CD4-positive, alpha-beta T cell treated with Interleukin-4 for 4 hours (primary cell): ENCODE measurements around the gene ARPP19.
"Not testable (repeated sequence)": the region's sequence is repeated elsewhere in the genome, so short reads cannot be mapped to it uniquely, and the experiment has no call there.

Source experiments
- DNase-seq: peaks from one replicate; pipeline ENCODE4 v3.0.0-alpha.2; 2020

ARPP19 gene, protein sequence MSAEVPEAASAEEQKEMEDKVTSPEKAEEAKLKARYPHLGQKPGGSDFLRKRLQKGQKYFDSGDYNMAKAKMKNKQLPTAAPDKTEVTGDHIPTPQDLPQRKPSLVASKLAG

DNA sequence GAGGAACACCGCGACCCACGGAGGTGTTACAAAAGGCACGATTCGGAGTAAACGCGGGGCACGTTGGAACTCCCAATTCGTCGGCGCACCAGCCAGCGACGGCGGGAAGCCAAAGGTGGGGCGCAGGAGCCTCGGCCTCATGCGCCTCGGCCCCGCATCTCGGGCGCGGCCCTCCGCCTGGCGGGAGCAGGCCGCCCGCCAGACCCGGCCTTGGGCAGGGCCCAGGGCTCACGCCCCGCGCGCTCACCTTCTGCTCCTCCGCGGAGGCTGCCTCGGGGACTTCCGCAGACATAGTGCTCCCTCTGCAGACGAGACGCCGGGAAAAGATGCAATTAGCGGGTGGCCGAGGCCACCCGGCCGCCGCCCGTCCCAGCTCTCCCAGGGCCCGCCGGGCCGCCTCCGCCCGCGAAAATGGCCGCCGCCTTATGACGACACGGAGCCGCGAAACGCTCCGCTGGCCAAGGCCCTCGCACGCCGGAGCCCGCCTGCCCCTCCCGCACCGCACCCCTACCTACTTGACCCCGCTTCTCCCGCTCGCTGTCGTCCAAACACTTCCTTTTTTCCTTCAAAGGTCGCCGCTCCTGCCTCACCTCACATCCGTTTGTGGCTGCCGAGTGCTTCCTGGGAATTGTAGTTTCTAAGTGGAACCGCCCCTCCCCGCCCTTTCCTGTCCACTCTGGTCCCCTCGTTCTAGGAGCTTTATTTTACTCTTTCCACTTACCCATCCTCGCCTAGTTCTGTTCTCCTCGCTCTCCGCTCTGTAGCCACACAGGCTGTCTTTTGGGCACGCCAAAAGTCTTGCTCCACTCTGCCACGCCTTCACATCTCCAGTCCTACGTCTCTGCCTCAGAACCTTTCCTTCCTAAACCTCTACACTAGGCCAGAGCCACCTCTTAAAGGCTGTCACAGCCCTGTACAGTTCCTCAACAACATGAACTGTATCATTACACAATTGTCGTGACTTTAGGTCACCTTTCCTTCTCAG, at the start of gene ARPP19:
ARPP19 (minus strand) TSS at position 430 of the 985 bp plus-strand sequence; CDS start at position 292, 138 bp downstream.
- peak; percentile 87 for DNase-seq

DNA sequence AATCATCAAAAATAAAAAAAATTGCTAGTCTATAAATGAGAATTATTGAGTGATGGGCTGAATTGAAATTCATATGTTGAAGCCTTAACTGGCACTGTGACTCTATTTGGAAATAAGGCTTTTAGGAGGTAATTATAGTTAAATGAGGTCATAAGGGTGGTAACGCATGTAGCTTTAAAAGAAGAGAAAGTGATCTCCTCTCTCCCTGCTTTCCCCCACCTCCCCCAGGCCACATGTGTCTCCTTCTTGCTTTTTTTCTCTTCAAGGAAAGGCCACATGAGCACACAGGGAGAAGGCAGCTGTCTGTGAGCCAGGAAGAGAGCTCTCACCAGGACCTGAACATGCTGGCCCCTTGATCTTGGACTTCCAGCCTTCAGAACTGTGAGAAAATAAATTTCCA, 48.2 kb upstream of the ARPP19 start:
- no peak for DNase-seq

DNA sequence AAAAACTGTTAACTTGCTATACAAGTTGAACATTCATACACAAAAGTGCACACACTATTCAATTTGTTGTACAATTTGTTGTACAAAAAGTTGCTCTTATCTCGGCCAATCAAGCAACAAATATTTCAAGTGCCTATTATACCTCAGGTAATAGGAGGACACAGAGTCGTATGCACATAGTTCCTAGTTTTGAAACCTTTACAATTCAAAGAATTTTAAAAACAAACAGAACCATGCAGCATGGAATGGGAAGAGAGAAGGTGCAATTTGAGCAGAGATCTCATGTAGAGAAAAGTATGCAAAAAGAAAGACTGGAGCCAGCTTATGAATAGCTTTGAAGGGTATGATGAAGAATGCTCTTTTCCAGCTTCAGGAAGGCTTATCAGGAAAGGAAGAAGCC, 46.5 kb upstream of the ARPP19 start:
- no peak for DNase-seq

DNA sequence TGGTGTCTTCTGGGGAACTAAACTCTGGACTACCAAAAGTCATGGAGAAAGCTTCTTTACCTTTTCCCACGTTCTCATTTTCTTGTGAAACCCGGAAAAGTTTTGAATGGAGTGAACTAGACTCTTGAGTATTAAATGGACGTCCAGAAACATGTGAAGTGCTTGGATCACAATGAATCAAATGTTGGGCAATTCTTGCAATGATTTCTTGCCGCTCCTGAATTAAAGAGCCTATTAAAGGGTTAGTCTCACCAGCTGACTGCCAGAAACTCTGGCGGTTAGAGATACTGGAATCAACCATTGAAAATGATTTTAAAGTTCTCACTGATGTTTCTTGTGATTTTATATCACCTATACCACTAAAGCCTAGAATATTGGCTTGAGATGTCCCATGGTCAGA, 40.8 kb upstream of the ARPP19 start:
- DNase-seq: no peak

DNA sequence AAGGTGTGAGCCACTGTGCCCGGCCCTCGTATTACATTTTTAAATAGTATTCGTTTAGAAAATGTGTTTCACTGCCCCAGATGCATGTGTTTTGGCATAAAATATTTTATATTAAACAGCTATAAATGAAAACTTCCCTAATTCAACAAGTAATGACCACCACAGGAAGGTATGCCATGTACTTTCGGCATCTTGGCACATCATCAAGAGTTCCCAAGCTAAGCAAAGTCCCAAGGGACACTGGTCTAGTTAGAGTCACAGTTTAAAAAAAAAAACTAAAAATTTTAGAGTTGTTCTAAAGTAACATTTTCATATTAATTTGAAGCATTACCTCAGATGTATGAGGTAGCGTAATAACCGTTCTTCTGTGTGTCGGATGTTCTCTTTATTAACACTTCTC, 15.6 kb upstream of the ARPP19 start:
- DNase-seq: no peak

DNA sequence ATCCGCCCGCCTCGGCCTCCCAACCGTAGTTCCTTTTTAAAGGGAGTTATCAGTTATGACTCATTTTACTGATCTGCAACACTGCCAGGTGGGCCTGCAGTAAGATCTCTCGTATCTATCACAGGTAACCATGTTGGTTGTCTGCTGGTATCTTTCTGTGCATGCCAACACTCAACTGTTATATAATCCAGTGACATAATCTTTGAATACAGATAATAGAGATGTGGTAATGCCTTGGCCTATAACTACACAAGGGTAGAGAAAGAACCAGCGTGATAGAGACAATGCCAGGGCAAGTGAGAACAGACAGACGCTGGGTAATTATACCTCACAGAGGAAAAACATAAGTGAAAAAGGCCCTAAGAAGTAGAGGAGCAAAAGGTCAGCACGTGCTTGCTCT, 11.0 kb upstream of the ARPP19 start:
- no peak for DNase-seq

DNA sequence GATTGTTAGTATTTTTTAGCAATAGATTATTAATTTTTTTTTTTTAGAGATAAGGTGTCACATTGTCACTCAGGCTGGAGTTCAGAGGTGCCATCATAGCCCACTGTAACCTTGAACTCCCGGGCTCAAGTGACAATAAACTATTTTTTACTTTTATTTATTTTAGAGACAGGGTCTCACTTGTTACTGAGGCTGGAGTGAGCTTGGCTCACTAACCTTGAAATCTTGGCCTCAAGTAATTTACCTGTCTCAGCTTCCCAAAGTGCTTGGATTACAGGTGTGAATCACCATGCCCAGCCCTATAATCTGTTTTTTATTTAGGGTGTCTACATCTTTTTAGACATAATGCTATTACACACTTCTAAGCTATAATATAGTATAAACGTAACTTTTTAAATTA, 7.9 kb upstream of the ARPP19 start:
- no peak for DNase-seq

DNA sequence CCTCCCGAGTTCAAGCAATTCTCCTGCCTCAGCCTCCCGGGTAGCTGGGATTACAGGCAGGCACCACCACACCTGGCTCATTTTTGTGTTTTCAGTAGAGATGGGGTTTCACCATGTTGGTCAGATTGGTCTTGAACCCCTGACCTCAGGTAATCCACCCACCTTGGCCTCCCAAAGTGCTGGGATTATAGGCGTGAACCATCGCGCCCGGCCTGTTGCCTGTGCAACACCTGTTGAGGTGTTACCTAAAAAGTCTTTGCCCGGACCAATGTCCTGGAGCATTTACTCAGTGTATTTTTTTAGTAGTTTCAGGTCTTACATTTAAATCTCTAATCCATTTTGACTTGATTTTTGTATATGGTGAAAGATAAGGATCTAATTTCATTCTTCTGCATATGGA, 6.7 kb upstream of the ARPP19 start:
- not testable (repeated sequence) for DNase-seq

DNA sequence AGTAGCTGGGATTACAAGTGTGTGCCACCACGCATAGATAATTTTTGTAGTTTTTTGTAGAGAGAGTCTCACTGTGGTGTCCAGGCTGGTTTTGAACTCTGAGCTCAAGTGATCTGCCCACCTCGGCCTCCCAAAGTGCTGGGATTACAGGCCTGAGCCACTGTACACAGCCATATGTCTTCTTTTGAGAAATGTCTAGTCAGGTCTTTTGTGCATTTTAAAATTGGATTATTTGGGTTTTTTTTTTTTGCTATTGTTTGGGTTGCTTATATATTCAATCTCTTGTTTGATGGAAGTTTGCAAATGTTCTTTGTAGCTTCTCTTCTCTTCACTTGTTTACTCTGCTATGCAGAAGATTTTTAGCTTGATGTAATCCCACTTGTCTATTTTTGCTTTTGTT, 6.2 kb upstream of the ARPP19 start:
- no peak for DNase-seq

DNA sequence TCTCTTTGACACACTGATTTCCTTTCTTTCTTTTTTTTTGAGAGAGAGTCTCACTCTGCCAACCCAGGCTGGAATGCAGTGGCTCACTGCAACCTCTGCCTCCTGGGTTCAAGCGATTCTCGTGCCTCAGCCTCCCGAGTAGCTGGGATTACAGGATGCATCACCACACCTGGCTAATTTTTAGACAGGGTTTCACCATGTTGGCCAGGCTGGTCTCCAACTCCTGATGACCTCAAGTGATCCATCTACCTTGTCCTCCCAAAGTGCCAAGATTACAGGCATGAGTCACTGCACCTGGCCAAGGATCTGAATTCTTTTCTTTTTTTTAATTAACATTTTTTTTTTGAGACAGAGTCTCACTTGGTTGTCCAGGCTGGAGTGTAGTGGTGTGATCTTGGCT, 5.8 kb upstream of the ARPP19 start:
- not testable (repeated sequence) for DNase-seq

DNA sequence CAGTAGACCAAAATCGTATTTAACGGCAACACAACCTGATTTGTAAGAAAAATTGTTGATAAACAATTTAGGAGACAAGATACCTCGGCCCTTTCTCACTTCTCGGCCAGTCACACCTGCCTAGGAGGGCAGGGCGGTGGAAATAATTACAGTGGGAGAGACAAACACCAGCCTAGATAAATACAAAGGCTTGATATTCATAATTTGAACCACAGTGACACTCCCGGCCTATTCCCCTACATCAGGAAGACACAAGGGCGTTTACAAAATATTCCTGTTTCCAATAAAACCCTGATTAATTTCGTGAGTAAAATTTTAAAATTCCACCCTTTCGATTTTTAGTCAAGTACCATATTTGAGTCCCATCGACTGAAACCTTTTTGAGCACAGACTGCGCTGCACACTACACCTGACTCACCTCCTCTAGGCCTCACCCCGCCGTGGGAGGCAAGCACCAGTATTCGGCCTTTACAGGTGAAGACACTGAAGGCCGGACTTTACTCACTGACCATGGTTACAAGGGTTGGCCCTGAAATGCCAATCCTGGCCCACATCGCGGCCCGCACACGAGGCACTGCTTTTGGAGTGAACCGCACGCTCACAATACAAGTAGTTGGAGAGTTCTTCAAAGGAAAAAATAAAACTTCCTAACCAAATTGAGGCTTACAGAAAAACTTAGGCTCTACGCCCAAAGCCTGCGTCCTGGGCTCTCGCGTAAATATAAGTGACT, 794 bp downstream of the ARPP19 start:
- peak; percentile 48 for DNase-seq

DNA sequence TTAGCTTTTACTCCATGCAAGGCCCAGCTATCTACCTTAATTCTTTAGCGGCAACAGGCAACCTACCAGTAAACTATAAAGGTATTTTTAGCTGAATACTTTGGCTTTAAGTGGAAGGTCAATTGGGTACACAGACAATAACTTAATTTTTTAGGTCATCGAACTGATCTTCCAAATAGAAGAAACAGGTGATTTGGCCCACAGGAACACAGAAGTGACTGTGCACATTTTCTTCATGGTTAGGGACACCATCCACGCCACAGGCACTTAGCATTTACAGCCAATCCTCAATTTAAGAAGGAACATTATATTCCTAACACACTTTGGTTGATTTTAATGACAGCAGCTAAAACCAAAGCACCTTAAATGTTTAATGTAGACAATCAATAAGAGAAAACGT, 1.9 kb downstream of the ARPP19 start:
- DNase-seq: no peak

DNA sequence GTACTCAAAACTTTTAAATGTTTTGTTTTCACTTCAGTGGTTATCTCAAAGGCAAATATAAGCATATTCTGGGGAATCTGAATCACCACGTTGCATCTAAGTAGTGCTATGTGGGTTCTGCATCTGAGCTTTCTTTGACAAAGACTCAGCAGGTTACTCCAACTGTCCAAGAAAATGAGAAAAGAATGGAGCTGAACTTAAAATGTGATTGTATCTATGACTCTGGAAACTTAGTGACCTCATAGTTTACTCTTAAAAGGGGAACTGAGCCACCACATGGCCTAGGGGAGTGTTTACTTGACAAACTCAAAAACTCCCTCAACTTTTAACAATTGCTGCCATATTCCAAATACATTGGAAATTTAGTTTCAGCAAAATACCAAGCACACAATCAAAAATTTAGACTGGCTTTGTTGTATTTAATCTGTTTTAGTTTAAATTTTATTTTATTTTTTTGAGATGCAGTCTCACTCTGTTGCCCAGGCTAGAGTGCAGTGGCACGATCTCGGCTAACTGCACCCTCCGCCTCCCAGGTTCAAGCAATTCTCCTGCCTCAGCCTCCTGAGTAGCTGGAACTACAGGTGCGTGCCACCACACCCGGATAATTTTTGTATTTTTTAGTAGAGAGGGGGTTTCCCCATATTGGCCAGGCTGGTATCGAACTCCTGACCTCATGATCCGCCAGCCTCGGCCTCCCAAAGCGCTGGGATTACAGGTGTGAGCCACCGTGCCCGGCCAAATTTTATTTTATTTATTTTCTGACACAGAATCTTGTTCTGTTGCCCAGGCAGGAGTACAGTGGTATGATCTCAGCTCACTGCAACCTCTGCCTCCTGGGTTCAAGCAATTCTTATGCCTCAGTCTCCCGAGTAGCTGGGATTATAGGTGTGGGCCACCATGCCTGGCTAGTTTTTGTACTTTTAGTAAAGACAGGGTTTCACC, 3.1 kb downstream of the ARPP19 start:
- not testable (repeated sequence) for DNase-seq

DNA sequence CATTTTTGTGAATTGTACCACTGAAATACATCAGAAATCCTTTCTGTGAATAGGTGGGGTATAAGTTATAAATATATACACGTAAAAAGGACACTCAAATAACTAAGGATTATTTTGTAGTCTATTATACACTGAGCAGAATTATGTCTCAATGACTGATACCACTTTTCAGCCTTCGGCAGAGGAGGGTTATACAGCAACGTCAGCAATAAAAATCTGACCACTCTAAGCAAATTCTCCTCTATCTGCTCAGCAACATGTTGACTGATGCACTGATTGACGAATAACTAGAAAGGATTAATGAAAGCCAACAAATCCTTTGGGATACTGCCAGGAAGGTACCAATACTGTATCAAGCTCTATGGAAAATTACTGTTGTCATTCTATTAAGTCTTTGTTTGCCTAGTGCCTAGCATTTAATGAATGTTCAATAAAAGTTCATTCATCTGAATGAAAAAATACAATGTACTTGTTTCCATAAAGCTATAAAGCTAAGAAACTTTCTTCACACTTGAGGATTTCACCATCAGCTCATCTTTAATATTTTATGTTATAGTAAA, 5.2 kb downstream of the ARPP19 start:
- DNase-seq: no peak

DNA sequence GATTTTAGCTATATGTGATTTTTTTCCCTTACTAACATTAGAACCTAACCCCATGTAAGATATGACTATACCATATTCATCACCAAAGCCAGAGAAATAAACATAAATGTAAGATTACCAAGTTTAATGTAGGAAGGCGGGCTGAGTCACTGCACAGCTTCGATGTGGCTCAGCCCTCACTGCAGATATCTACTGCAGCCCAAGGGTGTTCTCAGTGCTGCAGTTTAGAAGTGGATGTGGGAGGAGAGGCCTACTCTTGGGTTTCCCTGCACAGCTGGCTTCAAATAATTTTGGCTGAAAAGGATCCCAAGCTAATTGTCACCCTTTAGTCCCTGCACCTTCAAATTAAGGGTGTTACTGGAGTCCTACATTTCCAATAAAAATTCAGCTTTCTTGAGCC, 9.3 kb downstream of the ARPP19 start:
- DNase-seq: peak; percentile 45

DNA sequence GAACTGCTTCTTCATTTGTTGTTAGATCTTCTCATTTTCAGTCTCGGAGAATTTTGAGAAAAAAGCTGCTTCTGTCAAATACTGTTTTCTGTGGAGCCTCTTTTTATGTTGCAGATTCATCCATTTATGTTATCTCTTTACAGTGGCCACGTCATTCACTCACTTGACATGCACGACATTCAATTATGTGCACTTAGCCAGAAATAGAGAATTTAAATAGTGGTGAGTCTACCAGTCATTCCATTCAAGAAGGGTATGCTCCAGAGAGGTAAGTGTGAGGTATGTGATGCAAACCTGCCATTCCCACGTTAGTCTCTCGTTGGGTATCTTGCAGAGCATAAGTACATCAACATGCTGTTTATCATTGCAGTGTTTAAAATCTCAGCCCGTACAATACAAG, 9.8 kb downstream of the ARPP19 start:
- DNase-seq: no peak

DNA sequence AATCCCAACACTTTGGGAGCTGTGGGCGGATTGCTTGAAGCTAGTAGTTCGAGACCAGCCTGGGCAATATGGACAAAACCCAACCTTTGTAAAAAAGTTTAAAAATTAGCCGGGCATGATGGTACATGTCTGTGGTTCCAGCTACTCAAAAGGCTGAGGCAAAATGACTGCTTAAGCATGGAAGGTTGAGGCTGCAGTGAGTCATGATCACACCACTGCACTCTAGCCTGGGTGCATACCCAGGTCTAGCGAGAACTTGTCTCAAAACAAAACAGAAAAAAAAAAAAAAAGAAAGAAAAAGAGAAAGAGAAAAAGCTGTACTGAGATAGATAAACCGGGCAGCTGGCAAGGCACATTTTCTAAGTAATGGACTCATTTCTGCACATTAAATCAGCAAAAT, 10.6 kb downstream of the ARPP19 start:
- DNase-seq: peak; percentile 73

DNA sequence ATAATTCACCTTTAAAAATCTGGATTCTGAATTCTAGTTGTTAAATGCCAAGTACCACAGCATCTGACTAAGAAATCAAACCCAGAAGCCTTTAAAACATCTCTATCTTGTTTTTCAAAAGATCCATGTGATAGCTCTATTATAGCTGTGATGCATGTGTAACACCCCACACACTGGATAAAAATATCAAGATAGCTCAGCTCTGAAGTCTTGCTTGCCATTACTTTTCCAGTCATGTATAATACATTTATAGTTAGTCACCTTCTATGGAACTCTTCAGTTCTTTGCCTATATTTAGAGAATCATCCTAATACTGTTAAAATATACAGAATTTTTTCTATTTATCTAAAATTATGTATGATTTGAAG, 11.6 kb downstream of the ARPP19 start:
- no peak for DNase-seq

DNA sequence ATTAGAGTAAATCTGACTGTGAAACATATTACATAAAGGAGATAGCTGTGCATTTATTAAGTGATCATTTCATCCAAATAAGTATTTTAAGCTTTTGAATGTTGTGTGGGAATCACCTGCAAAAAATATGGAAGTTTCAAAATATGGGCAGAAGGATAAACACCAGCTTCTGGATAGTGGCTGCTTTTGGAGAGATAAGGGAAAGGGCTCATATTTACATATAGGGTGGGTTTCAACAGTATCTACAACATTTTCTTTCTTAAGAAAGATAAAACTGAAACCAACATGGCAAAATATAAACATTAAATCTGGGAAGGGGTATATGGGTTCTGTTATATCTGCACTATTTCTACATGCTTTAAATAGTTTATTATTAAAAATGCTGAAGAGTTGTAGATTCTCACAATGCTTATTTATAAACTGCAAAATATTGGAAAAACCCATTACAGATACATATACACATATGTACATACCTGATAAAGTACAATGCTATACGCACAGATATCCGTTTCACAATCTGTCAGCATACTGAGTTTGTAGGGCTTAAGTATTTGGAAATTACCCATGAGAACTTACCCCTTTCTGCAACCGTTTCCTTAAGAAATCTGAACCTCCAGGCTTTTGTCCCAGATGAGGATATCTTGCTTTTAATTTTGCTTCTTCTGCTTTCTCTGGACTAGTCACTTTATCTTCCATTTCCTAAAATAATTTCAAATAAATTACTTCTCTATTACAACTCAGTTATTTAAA, 12.1 kb downstream of the ARPP19 start:
- DNase-seq: no peak

DNA sequence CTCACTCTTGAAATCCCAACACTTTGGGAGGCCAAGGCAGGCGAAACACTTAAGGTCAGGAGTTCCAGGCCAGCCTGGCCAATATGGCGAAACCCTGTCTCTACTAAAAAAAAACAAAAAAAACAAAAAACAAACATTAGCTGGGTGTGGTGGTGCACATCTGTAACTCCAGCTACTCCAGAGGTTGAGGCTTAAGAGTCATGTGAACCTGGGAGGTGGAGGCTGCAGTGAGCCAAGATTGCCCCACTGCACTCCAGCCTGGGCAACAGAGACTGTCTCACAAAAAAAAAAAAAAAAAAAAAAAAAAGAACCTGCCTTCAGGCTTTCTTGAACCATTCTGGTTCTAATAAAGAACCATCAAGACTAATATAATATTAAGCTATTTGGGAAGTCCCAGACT, 16.5 kb downstream of the ARPP19 start:
- no peak for DNase-seq

DNA sequence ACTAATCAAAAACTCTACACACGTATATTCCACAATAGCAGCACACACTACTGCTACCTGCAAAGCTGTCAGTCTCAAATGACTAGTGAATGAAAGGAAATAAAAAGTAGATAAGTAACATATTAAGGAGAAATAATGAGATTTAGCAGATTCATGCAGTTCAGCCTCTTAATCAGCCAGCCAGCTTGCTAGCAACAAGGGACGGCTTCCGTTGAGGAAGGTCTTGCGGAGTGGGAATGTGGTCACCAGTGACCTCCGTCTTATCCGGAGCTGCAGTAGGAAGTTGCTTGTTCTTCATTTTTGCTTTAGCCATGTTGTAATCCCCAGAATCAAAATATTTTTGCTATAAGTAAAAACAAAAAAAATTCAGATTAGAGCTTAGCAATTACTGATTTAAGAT, 17.1 kb downstream of the ARPP19 start:
- DNase-seq: no peak

DNA sequence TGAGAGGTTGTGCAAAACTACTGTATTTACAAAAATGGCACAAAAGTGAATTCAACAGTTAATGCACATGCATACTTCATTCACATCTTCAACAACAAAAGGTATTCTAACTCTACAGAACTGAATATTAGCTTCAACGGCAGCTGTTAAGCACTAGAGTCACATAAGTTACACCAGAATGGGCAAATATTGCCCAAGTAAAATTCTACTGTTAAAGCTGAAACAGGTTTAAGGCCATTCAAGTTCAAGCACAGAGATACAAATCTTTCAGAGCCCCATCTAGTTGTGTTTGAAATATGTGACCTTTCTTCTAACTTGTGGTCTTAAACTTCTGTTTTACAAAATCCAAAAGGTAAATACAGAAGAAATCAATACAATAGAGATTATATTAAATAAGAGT, 17.6 kb downstream of the ARPP19 start:
- DNase-seq: not testable (repeated sequence)
